ENCODE results near the gene AMN1. TPM values are rescaled to one million over a fixed set of nuclear protein-coding genes. Genes with fewer than 3 reads are reported as not detected.
"Not testable (repeated sequence)": the region's sequence is repeated elsewhere in the genome, so short reads cannot be mapped to it uniquely, and the experiment has no call there.

AMN1 gene
- polyA plus RNA-seq, 1 donor (not counting 4 experiments of a cell fraction or from before 2014, with no cell fraction given): 11.3 TPM

DNA sequence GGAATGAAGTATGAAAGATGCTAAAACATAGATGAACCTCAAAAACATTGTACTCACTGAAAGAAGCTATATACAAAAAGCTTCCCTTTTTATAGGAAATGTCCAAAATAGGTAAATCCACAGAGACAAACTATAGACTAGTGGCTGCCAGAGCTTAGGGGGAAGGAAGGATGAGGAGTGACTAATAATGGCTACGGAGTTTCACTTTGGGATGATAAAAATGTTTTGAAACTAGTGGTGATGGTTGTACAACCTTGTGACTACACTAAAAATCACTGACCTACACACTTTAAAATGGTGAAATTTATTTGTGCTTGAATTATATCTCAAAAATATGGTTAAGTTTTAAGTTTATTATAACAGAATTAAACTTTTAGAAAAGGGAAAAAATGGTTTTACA lies 37.1 kb upstream of the AMN1 start:
- H3K27ac ChIP-seq (ENCODE audit: control insufficient read depth, insufficient read depth, low read length): no peak overlapping the region
- no peaks in the 10 kb centered on the region for H4K20me1 ChIP-seq (ENCODE audit: control insufficient read depth, extremely low read depth, insufficient read depth, low read length)
- DNase-seq (ENCODE audit: low read depth, low spot score) (no peak), FAIRE-seq (no peak)
- H2AFZ ChIP-seq (ENCODE audit: control insufficient read depth, low read length): no peak overlapping the region
- H3K4me2 ChIP-seq (ENCODE audit: control insufficient read depth, extremely low read depth, insufficient read depth, low read depth, low read length): no peak overlapping the region
- H3K9me3 ChIP-seq (ENCODE audit: control insufficient read depth, low read depth, low read length): no peaks in the 10 kb centered on the region
- dilution Hi-C loops (cut with MboI; ENCODE audit: extremely low pct_ligation_motif_present, low sequenced_read_pairs): no loop called here
- no peaks in the 10 kb centered on the region for H3K79me2 ChIP-seq (ENCODE audit: control insufficient read depth, insufficient read depth, low read length)
- H3K36me3 ChIP-seq (ENCODE audit: control insufficient read depth in 2 of 2, extremely low read depth in 1 of 2, insufficient read depth in 2 of 2, low read length in 2 of 2): no peaks in the 10 kb centered on the region
- no peak overlapping the region for H3K4me3 ChIP-seq (ENCODE audit: control insufficient read depth in 2 of 3, extremely low read depth in 1 of 3, insufficient read depth in 2 of 3, low read depth in 1 of 3, low read length in 3 of 3)
- no peaks in the 10 kb centered on the region for H3K27me3 ChIP-seq (ENCODE audit: control insufficient read depth, extremely low read depth, insufficient read depth, low read length)
- TF ChIP-seq, protein P1, sequence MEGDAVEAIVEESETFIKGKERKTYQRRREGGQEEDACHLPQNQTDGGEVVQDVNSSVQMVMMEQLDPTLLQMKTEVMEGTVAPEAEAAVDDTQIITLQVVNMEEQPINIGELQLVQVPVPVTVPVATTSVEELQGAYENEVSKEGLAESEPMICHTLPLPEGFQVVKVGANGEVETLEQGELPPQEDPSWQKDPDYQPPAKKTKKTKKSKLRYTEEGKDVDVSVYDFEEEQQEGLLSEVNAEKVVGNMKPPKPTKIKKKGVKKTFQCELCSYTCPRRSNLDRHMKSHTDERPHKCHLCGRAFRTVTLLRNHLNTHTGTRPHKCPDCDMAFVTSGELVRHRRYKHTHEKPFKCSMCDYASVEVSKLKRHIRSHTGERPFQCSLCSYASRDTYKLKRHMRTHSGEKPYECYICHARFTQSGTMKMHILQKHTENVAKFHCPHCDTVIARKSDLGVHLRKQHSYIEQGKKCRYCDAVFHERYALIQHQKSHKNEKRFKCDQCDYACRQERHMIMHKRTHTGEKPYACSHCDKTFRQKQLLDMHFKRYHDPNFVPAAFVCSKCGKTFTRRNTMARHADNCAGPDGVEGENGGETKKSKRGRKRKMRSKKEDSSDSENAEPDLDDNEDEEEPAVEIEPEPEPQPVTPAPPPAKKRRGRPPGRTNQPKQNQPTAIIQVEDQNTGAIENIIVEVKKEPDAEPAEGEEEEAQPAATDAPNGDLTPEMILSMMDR (optimal IDR thresholded peaks at IDR 0.05 in 1 of 3, IDR thresholded peaks at IDR 0.05 in 1 of 3, conservative IDR thresholded peaks at IDR 0.05 in 1 of 3; ENCODE audit: extremely low read depth in 1 of 3, insufficient read depth in 2 of 3, low read length in 3 of 3): no peak
- no peak for TF ChIP-seq EZH2 (IDR thresholded peaks at IDR 0.05; ENCODE audit: low read length)
- no peaks in the 10 kb centered on the region for H3K4me1 ChIP-seq (ENCODE audit: control insufficient read depth, extremely low read depth, insufficient read depth, low read length)
- H3K9ac ChIP-seq (ENCODE audit: control insufficient read depth, extremely low read depth, insufficient read depth, low read length): no peak overlapping the region
- no peaks in the 10 kb centered on the region for H3K9me1 ChIP-seq (ENCODE audit: control insufficient read depth, extremely low read depth, insufficient read depth, low read length)

DNA sequence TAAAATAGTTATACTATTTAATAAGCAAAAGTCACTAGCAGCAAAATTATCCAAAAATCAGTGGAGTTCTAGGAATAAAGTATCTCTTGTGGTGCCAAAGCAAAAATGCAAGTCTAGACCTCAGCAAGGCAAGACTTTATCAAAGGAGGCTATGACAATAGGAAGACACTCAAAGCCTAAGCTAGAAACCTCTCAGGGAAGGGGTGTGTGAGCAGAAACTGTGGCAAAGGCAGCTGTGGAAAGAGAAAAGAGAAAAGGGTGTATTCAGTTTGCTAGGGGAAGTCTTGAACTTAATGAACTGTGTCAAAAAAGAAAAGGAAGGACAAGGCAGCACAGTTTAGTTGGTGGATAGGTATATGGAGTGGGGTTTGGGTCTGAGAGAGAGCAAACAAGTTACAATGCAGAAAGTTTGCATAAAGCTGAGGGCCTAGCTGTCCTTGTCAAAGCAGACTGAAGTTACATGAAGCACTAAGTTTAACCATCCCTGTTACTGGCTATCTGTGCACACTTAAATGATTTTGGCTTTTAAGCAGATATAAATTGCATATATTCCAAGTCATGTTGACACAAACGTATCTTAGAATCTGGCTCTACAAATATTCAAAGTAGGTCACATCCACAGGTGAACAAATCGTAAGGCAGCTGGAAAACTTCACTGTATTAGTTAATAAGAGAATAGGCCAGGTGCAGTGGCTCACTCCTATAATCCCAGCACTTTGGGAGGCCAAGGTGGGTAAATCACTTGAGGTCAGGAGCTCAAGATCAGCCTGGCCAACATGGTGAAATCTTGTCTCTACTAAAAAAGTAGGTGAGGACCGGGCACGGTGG lies 31.0 kb upstream of the AMN1 start:
- Histone ChIP-seq H2AFZ (ENCODE audit: control insufficient read depth, low read length) (peak overlapping the region; percentile 17), H3K9me1 (ENCODE audit: control insufficient read depth, extremely low read depth, insufficient read depth, low read length) (no peaks in the 10 kb centered on the region), H3K79me2 (ENCODE audit: control insufficient read depth, insufficient read depth, low read length) (no peaks in the 10 kb centered on the region), H3K4me3 (ENCODE audit: control insufficient read depth in 2 of 3, extremely low read depth in 1 of 3, insufficient read depth in 2 of 3, low read depth in 1 of 3, low read length in 3 of 3) (no peak overlapping the region), H3K4me1 (ENCODE audit: control insufficient read depth, extremely low read depth, insufficient read depth, low read length) (peaks cover 2% of the 10 kb centered on the region), H3K9ac (ENCODE audit: control insufficient read depth, extremely low read depth, insufficient read depth, low read length) (no peak overlapping the region), H3K36me3 (ENCODE audit: control insufficient read depth in 2 of 2, extremely low read depth in 1 of 2, insufficient read depth in 2 of 2, low read length in 2 of 2) (no peaks in the 10 kb centered on the region), H4K20me1 (ENCODE audit: control insufficient read depth, extremely low read depth, insufficient read depth, low read length) (no peaks in the 10 kb centered on the region), H3K9me3 (ENCODE audit: control insufficient read depth, low read depth, low read length) (no peaks in the 10 kb centered on the region), H3K27ac (ENCODE audit: control insufficient read depth, insufficient read depth, low read length) (no peak overlapping the region), H3K4me2 (ENCODE audit: control insufficient read depth, extremely low read depth, insufficient read depth, low read depth, low read length) (no peak overlapping the region), H3K27me3 (ENCODE audit: control insufficient read depth, extremely low read depth, insufficient read depth, low read length) (no peaks in the 10 kb centered on the region)
- no peak for DNase-seq (ENCODE audit: low read depth, low spot score)
- TF ChIP-seq, protein P1 (optimal IDR thresholded peaks at IDR 0.05 in 1 of 3, IDR thresholded peaks at IDR 0.05 in 1 of 3, conservative IDR thresholded peaks at IDR 0.05 in 1 of 3; ENCODE audit: extremely low read depth in 1 of 3, insufficient read depth in 2 of 3, low read length in 3 of 3): no peak
- no peak for TF ChIP-seq EZH2 (IDR thresholded peaks at IDR 0.05; ENCODE audit: low read length)
- no peak for FAIRE-seq
- dilution Hi-C loops (cut with MboI; ENCODE audit: extremely low pct_ligation_motif_present, low sequenced_read_pairs): no loop called here

DNA sequence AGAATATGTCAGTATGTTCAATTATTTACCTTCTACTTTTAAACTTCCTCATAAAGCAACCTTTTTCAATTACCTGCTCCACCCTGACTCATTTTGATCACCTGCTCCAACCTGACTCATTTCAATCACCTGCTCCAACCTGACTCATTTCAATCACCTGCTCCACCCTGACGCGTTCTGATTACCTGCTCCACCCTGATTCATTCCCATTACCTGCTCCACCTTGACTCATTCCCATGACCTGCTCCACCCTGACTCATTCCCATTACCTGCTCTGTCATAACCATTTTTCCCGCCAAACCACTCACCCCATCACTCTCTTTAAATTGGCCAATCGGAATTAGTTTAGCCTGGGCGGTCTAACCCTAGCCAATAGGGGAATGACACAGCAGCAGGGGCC lies 29.5 kb upstream of the AMN1 start:
- H3K4me3 ChIP-seq (ENCODE audit: control insufficient read depth in 2 of 3, extremely low read depth in 1 of 3, insufficient read depth in 2 of 3, low read depth in 1 of 3, low read length in 3 of 3); H3K9ac ChIP-seq (ENCODE audit: control insufficient read depth, extremely low read depth, insufficient read depth, low read length); H3K4me1 ChIP-seq (ENCODE audit: control insufficient read depth, extremely low read depth, insufficient read depth, low read length); H3K4me2 ChIP-seq (ENCODE audit: control insufficient read depth, extremely low read depth, insufficient read depth, low read depth, low read length); H3K9me3 ChIP-seq (ENCODE audit: control insufficient read depth, low read depth, low read length); H4K20me1 ChIP-seq (ENCODE audit: control insufficient read depth, extremely low read depth, insufficient read depth, low read length); H2AFZ ChIP-seq (ENCODE audit: control insufficient read depth, low read length); dilution Hi-C loops (cut with MboI; ENCODE audit: extremely low pct_ligation_motif_present, low sequenced_read_pairs); H3K27me3 ChIP-seq (ENCODE audit: control insufficient read depth, extremely low read depth, insufficient read depth, low read length); H3K9me1 ChIP-seq (ENCODE audit: control insufficient read depth, extremely low read depth, insufficient read depth, low read length); FAIRE-seq; H3K79me2 ChIP-seq (ENCODE audit: control insufficient read depth, insufficient read depth, low read length); H3K36me3 ChIP-seq (ENCODE audit: control insufficient read depth in 2 of 2, extremely low read depth in 1 of 2, insufficient read depth in 2 of 2, low read length in 2 of 2): not testable (repeated sequence)
- peak; percentile 83 for DNase-seq (ENCODE audit: low read depth, low spot score)
- peak overlapping the region; percentile 68 for H3K27ac ChIP-seq (ENCODE audit: control insufficient read depth, insufficient read depth, low read length)

Data from keratinocyte (primary cell).